HCT116 (cell line): Measurements from ENCODE around the gene ZNF554. TPM values are rescaled to one million over a fixed set of nuclear protein-coding genes. Genes with fewer than 3 reads are reported as not detected.

Source experiments
- ATAC-seq: fragments of 200-7000 bp; cut with Tn5 transposase; 2 replicates; pipeline ENCODE4 v1.9.1; 2020; ENCODE audit warnings: mild to moderate bottlenecking, moderate library complexity
- BruUV-seq: library from RNA; stranded (reverse); fragments of 400-500 nt; replicated peaks from 2 replicates; lab custom pipeline; 2021; lab: Mats Ljungman, UMichigan
- CTCF ChIA-PET: fragments of 300-600 bp; sonication (Branson Sonifier 250); formaldehyde crosslinking; loops from one replicate; lab custom pipeline; 2021; ENCODE audit warnings: antibody characterized with exemption; lab: Charles Lee
- POLR2A ChIA-PET: fragments of 300-600, 350-600 bp; sonication (Branson Sonifier 250); formaldehyde crosslinking; loops from one replicate; lab custom pipeline; 2021; ENCODE audit warnings: antibody characterized with exemption; lab: Charles Lee
- RAD21 ChIA-PET, 2 experiments: fragments of 300-600 bp; sonication (Branson Sonifier 250); formaldehyde crosslinking; loops; one replicate each; lab custom pipeline; 2023; ENCODE audit warnings: low total read pairs in 2 of 2; ENCODE audit not compliant: uncharacterized antibody in 2 of 2, unreplicated experiment in 2 of 2, low non-redundant PET in 1 of 2; lab: Charles Lee
- DNase-seq: peaks from one replicate; pipeline ENCODE4 v3.0.0-alpha.2; 2010; ENCODE audit warnings: low read depth, low spot score
- H2AFZ ChIP-seq: fragments of 200-600 bp; shearing (Covaris generic), sonication (generic); 2 replicates; pipeline ENCODE4 v1.6.1; 2017; ENCODE audit warnings: low read depth, mixed run types, mixed read lengths, antibody characterized with exemption, low read length; ENCODE audit not compliant: poor library complexity, severe bottlenecking
- H3K27ac ChIP-seq: 2 replicates; pipeline ENCODE4 v1.5.1; 2012; ENCODE audit warnings: low read depth, low read length
- H3K27me3 ChIP-seq: fragments of 200-600 bp; sonication (generic); 2 replicates; pipeline ENCODE4 v1.6.1; 2016; ENCODE audit warnings: mixed run types, low read length, mixed read lengths; ENCODE audit not compliant: insufficient read depth
- H3K36me3 ChIP-seq, 2 experiments: fragments of 200-500 bp in 1 of 2; fragments of 200-600 bp in 1 of 2; sonication (Bioruptor generic) in 1 of 2; sonication (generic) in 1 of 2; 2 replicates each; pipeline versions ENCODE4 v1.5.1 to v1.6.1; 2014 to 2016; ENCODE audit warnings: low read length in 2 of 2, inconsistent platforms in 1 of 2, mixed read lengths in 1 of 2, mixed run types in 1 of 2; ENCODE audit not compliant: insufficient read depth in 2 of 2, control insufficient read depth in 1 of 2
- H3K4me1 ChIP-seq, 2 experiments: fragments of 200-600 bp in 1 of 2; sonication (generic) in 1 of 2; 2 replicates each; pipeline versions ENCODE4 v1.5.1 to v1.6.1; 2012 to 2017; ENCODE audit warnings: low read length in 2 of 2, inconsistent platforms in 1 of 2, mild to moderate bottlenecking in 1 of 2, mixed read lengths in 1 of 2, mixed run types in 1 of 2, moderate library complexity in 1 of 2; ENCODE audit not compliant: insufficient read depth in 2 of 2, control insufficient read depth in 1 of 2
- H3K4me2 ChIP-seq: fragments of 200-600 bp; sonication (generic); 2 replicates; pipeline ENCODE4 v1.6.1; 2017; ENCODE audit warnings: mixed run types, low read length, mixed read lengths
- H3K4me3 ChIP-seq, 2 experiments: fragments of 200-600 bp in 1 of 2; sonication (generic) in 1 of 2; replicated peaks in 1 of 2; 2 replicates each; pipeline ENCODE4 v1.5.1; 2011 to 2016; ENCODE audit warnings: low read length in 2 of 2, control low read depth in 1 of 2, low read depth in 1 of 2, mild to moderate bottlenecking in 1 of 2, mixed read lengths in 1 of 2, mixed run types in 1 of 2
- H3K79me2 ChIP-seq: fragments of 200-600 bp; sonication (generic); 2 replicates; pipeline ENCODE4 v1.6.1; 2017; ENCODE audit warnings: mild to moderate bottlenecking, mixed run types, low read length, moderate library complexity, mixed read lengths; ENCODE audit not compliant: insufficient read depth
- H3K9ac ChIP-seq: fragments of 200-600 bp; sonication (generic); 2 replicates; pipeline ENCODE4 v1.6.1; 2016; ENCODE audit warnings: low read length, mixed read lengths
- H3K9me2 ChIP-seq: fragments of 200-600 bp; sonication (generic), shearing (Covaris generic); 2 replicates; pipeline ENCODE4 v1.6.1; 2017; ENCODE audit warnings: mixed run types, mild to moderate bottlenecking, moderate library complexity; ENCODE audit not compliant: insufficient read depth
- H3K9me3 ChIP-seq, 2 experiments: fragments of 200-500 bp in 1 of 2; fragments of 200-600 bp in 1 of 2; sonication (Bioruptor generic) in 1 of 2; sonication (generic) in 1 of 2; 2 replicates each; pipeline ENCODE4 v1.6.1; 2014 to 2017; ENCODE audit warnings: low read length in 2 of 2, mixed read lengths in 2 of 2, inconsistent platforms in 1 of 2, low read depth in 1 of 2, mild to moderate bottlenecking in 1 of 2, mixed run types in 1 of 2, moderate library complexity in 1 of 2; ENCODE audit not compliant: control insufficient read depth in 1 of 2, insufficient read depth in 1 of 2
- H4K20me1 ChIP-seq: fragments of 200-600 bp; sonication (generic), shearing (Covaris generic); 2 replicates; pipeline ENCODE4 v1.6.1; 2017; ENCODE audit warnings: mixed run types, mild to moderate bottlenecking, moderate library complexity; ENCODE audit not compliant: insufficient read depth
- CEBPB ChIP-seq: IDR thresholded peaks from 2 replicates; pipeline ENCODE4 v1.6.1; 2012; ENCODE audit warnings: low read depth
- EGR1 ChIP-seq: IDR thresholded peaks from 2 replicates; pipeline ENCODE4 v1.6.1; 2012; ENCODE audit warnings: low read depth
- ELF1 ChIP-seq: IDR thresholded peaks from 2 replicates; pipeline ENCODE4 v1.6.1; 2012; ENCODE audit warnings: low read depth, borderline replicate concordance
- EZH2 ChIP-seq: fragments of 200-600 bp; sonication (generic); IDR thresholded peaks from 2 replicates; pipeline ENCODE4 v1.6.1; 2017; ENCODE audit warnings: antibody characterized with exemption, mixed run types
- EZH2phosphoT487 ChIP-seq: fragments of 200-600 bp; IDR thresholded peaks from 2 replicates; pipeline ENCODE4 v1.6.1; 2018; ENCODE audit warnings: antibody characterized with exemption, borderline replicate concordance
- FOSL1 ChIP-seq: IDR thresholded peaks from 2 replicates; pipeline ENCODE4 v1.6.1; 2012; ENCODE audit warnings: low read depth
- JUND ChIP-seq: IDR thresholded peaks from 2 replicates; pipeline ENCODE4 v1.6.1; 2012
- POLR2A ChIP-seq: IDR thresholded peaks from 2 replicates; pipeline ENCODE4 v1.7.0; 2011; ENCODE audit warnings: borderline replicate concordance; ENCODE audit not compliant: insufficient read depth, insufficient read length; ENCODE audit errors: extremely low read depth
- POLR2AphosphoS5 ChIP-seq: IDR thresholded peaks from 2 replicates; pipeline ENCODE4 v1.6.1; 2011; ENCODE audit warnings: mild to moderate bottlenecking, low read depth, low read length, moderate library complexity
- SP1 ChIP-seq: IDR thresholded peaks from 2 replicates; pipeline ENCODE4 v1.6.1; 2012; ENCODE audit warnings: low read depth
- TCF7L2 ChIP-seq: IDR thresholded peaks from 2 replicates; pipeline ENCODE4 v1.7.0; 2011; ENCODE audit warnings: borderline replicate concordance, inconsistent platforms; ENCODE audit not compliant: insufficient read depth, insufficient read length; ENCODE audit errors: extremely low read depth
- ZFX ChIP-seq: fragments of 450-650 bp; IDR thresholded peaks from 2 replicates; pipeline ENCODE4 v1.6.1; 2017
- ZNF274 ChIP-seq: fragments of 200-500 bp; sonication (Bioruptor generic); IDR thresholded peaks from 2 replicates; pipeline ENCODE4 v1.6.1; 2014; ENCODE audit warnings: mild to moderate bottlenecking, low read depth, low read length, inconsistent platforms
- intact Hi-C: fragments of 100-400 bp; cut with micrococcal nuclease; formaldehyde crosslinking; loops from 2 replicates; pipeline ENCODE4 v1.10.0; 2022
- total RNA-seq: library from RNA; stranded (reverse); gene quantifications from one replicate; pipeline ENCODE4 v1.2.1, GENCODE V29; 2021; ENCODE audit not compliant: unreplicated experiment
- TF ChIP-seq, protein P1 (sequence below): IDR thresholded peaks from 2 replicates; pipeline ENCODE4 v1.6.1; 2012
- TF ChIP-seq, protein P2 (sequence below): IDR thresholded peaks from 2 replicates; pipeline ENCODE4 v1.6.1; 2011; ENCODE audit warnings: mild to moderate bottlenecking, low read length, moderate library complexity; ENCODE audit not compliant: insufficient replicate concordance; ENCODE audit errors: extremely low read depth
- TF ChIP-seq, protein P3 (sequence below), 3 experiments: fragments of 200-600 bp in 1 of 3; sonication (generic) in 1 of 3; IDR thresholded peaks in 2 of 3; conservative IDR thresholded peaks in 1 of 3; 2 replicates each; pipeline ENCODE4 v1.5.1; 2012 to 2017; ENCODE audit warnings: low read depth in 2 of 3, low read length in 2 of 3, antibody characterized with exemption in 1 of 3, borderline replicate concordance in 1 of 3, control low read depth in 1 of 3, mild to moderate bottlenecking in 1 of 3, mixed read lengths in 1 of 3, mixed run types in 1 of 3, moderate library complexity in 1 of 3; ENCODE audit not compliant: insufficient read depth in 1 of 3
- TF ChIP-seq, protein P4 (sequence below): IDR thresholded peaks from 2 replicates; pipeline ENCODE4 v1.6.1; 2012; ENCODE audit warnings: low read depth
- TF ChIP-seq, protein P5 (sequence below): IDR thresholded peaks from 2 replicates; pipeline ENCODE4 v1.6.1; 2012

The ZNF554 gene
- total RNA-seq, 1 experiment from 2014 or later = 4.0 TPM

DNA sequence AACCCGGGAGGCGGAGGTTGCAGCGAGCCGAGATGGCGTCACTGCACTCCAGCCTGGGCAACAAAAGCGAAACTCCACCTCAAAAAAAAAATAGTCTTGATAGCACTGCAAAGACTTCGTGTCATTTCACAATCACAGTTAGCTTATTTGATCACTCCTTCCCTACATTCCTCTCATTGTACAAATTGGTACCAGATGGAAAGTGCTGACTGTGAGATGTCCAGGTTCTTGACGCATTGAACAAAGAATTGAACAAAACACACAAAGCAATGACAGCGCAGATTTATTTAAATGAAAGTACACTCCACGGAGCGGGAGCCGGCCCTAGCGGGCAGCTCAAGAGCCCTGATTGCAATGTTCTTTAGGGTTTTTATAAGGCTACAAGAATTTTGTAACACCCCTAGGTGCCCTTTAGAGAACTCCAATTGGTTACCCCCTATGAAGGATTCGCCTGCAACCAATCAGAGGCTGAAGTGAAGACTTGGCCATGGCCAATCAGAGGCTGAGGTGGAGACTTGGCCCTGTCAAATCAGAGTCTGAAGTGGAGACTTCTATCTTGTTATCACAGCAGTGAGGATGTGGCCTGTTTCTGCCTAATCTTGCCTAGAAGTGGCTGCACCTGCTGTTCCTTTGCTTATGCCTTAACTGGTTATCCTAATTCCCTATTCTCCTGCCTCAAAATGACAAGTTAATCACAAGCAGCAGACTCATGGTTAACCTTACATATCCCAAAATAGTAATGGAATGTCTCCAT, 64.2 kb downstream of the ZNF554 start:
- ChIA-PET POLR2A (no interaction called here), RAD21 (no interaction called here), CTCF (interaction anchor here (1.6 kb wide), 1 partner anchor 17 kb away, joined by 3 read pairs; the partner anchor contains the start of gene ZNF57)
- no peaks in the 10 kb centered on the region for H3K79me2 ChIP-seq
- intact Hi-C loops = no loop called here
- BruUV-seq = no TSS peak
- H3K9me3 ChIP-seq = peaks cover 0 to 4% of the 10 kb centered on the region in 2 experiments; a peak in 1 of 4 replicates
- DNase-seq (no peak), ATAC-seq (0 out of 2 replicates have a peak, but pooled peaks have one; percentile 34)
- H3K9ac ChIP-seq = no peak overlapping the region
- H3K4me3 ChIP-seq = no peak overlapping the region
- H3K4me2 ChIP-seq = no peak overlapping the region
- H3K27ac ChIP-seq = no peak overlapping the region
- no peaks in the 10 kb centered on the region for H3K27me3 ChIP-seq
- H3K9me2 ChIP-seq = no peaks in the 10 kb centered on the region
- no peak overlapping the region for H2AFZ ChIP-seq
- no peaks in the 10 kb centered on the region for H3K36me3 ChIP-seq
- H4K20me1 ChIP-seq = no peaks in the 10 kb centered on the region
- TF ChIP-seq, protein P1, sequence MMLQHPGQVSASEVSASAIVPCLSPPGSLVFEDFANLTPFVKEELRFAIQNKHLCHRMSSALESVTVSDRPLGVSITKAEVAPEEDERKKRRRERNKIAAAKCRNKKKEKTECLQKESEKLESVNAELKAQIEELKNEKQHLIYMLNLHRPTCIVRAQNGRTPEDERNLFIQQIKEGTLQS = no peak
- TF ChIP-seq POLR2AphosphoS5 (no peak), ELF1 (no peak), EZH2phosphoT487 (no peak), EZH2 (no peak), CEBPB (no peak), FOSL1 (no peak), JUND (no peak), POLR2A (no peak), ZNF274 (no peak), SP1 (no peak), TCF7L2 (no peak), EGR1 (no peak), ZFX (no peak)
- TF ChIP-seq, protein P2, sequence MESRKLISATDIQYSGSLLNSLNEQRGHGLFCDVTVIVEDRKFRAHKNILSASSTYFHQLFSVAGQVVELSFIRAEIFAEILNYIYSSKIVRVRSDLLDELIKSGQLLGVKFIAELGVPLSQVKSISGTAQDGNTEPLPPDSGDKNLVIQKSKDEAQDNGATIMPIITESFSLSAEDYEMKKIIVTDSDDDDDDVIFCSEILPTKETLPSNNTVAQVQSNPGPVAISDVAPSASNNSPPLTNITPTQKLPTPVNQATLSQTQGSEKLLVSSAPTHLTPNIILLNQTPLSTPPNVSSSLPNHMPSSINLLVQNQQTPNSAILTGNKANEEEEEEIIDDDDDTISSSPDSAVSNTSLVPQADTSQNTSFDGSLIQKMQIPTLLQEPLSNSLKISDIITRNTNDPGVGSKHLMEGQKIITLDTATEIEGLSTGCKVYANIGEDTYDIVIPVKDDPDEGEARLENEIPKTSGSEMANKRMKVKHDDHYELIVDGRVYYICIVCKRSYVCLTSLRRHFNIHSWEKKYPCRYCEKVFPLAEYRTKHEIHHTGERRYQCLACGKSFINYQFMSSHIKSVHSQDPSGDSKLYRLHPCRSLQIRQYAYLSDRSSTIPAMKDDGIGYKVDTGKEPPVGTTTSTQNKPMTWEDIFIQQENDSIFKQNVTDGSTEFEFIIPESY = no peak
- TF ChIP-seq, protein P3, sequence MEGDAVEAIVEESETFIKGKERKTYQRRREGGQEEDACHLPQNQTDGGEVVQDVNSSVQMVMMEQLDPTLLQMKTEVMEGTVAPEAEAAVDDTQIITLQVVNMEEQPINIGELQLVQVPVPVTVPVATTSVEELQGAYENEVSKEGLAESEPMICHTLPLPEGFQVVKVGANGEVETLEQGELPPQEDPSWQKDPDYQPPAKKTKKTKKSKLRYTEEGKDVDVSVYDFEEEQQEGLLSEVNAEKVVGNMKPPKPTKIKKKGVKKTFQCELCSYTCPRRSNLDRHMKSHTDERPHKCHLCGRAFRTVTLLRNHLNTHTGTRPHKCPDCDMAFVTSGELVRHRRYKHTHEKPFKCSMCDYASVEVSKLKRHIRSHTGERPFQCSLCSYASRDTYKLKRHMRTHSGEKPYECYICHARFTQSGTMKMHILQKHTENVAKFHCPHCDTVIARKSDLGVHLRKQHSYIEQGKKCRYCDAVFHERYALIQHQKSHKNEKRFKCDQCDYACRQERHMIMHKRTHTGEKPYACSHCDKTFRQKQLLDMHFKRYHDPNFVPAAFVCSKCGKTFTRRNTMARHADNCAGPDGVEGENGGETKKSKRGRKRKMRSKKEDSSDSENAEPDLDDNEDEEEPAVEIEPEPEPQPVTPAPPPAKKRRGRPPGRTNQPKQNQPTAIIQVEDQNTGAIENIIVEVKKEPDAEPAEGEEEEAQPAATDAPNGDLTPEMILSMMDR (IDR thresholded peaks at IDR 0.05 in 2 of 3, conservative IDR thresholded peaks at IDR 0.05 in 1 of 3; ENCODE audit: borderline replicate concordance in 1 of 3, insufficient read depth in 1 of 3, low read depth in 2 of 3, low read length in 2 of 3) = no peak
- TF ChIP-seq, protein P4, sequence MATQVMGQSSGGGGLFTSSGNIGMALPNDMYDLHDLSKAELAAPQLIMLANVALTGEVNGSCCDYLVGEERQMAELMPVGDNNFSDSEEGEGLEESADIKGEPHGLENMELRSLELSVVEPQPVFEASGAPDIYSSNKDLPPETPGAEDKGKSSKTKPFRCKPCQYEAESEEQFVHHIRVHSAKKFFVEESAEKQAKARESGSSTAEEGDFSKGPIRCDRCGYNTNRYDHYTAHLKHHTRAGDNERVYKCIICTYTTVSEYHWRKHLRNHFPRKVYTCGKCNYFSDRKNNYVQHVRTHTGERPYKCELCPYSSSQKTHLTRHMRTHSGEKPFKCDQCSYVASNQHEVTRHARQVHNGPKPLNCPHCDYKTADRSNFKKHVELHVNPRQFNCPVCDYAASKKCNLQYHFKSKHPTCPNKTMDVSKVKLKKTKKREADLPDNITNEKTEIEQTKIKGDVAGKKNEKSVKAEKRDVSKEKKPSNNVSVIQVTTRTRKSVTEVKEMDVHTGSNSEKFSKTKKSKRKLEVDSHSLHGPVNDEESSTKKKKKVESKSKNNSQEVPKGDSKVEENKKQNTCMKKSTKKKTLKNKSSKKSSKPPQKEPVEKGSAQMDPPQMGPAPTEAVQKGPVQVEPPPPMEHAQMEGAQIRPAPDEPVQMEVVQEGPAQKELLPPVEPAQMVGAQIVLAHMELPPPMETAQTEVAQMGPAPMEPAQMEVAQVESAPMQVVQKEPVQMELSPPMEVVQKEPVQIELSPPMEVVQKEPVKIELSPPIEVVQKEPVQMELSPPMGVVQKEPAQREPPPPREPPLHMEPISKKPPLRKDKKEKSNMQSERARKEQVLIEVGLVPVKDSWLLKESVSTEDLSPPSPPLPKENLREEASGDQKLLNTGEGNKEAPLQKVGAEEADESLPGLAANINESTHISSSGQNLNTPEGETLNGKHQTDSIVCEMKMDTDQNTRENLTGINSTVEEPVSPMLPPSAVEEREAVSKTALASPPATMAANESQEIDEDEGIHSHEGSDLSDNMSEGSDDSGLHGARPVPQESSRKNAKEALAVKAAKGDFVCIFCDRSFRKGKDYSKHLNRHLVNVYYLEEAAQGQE = no peak
- TF ChIP-seq, protein P5, sequence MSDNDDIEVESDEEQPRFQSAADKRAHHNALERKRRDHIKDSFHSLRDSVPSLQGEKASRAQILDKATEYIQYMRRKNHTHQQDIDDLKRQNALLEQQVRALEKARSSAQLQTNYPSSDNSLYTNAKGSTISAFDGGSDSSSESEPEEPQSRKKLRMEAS = no peak
- no peaks in the 10 kb centered on the region for H3K4me1 ChIP-seq
